Sigmoid colon (tissue), 4 donors: ENCODE data around the gene AADACL2.

ENCODE experiments used
- CTCF ChIP-seq, 4 experiments: fragments of 450-650 bp in 3 of 4; fragments of 200-600 bp in 1 of 4; IDR thresholded peaks; one replicate each; pipeline ENCODE4 v1.5.1; 2016 to 2019; ENCODE audit warnings: antibody characterized with exemption in 4 of 4, mild to moderate bottlenecking in 3 of 4, moderate library complexity in 2 of 4
- EP300 ChIP-seq, 4 donors: sonication (generic); formaldehyde crosslinking; IDR thresholded peaks; one replicate each; pipeline ENCODE4 v1.6.1; 2017; ENCODE audit warnings: antibody characterized with exemption in 4 of 4
- POLR2A ChIP-seq, 2 donors: fragments of 450-650 bp; IDR thresholded peaks; one replicate each; pipeline ENCODE4 v1.6.1; 2016; ENCODE audit warnings: antibody characterized with exemption in 2 of 2, mild to moderate bottlenecking in 2 of 2, moderate library complexity in 2 of 2
- POLR2AphosphoS5 ChIP-seq, 4 donors: sonication (generic); formaldehyde crosslinking; IDR thresholded peaks; one replicate each; pipeline ENCODE4 v1.6.1; 2017; ENCODE audit warnings: antibody characterized with exemption in 4 of 4

- TF ChIP-seq CTCF (IDR thresholded peaks at IDR 0.05) (no peak), POLR2AphosphoS5 (IDR thresholded peaks at IDR 0.05) (no peak), EP300 (IDR thresholded peaks at IDR 0.05) (no peak), POLR2A (IDR thresholded peaks at IDR 0.05) (no peak)
Observed at GRCh38 chr3:151690645-151691044, 43.1 kb upstream of the AADACL2 start.
